K562 (cell line): ENCODE results near the gene BTLA. TPM values are rescaled to one million over a fixed set of nuclear protein-coding genes. Genes with fewer than 3 reads are reported as not detected.
A peak's percentile ranks its signal among the peaks of the same experiment; 100 is the strongest.

Experiments used
- ATAC-seq: fragments of 200-7000 bp; cut with Tn5 transposase; 3 replicates; pipeline ENCODE4 v1.9.1; 2020; ENCODE audit warnings: moderate library complexity
- BruUV-seq: library from RNA; stranded (reverse); fragments of 400-500 nt; replicated peaks from 2 replicates; lab custom pipeline; 2021; lab: Mats Ljungman, UMichigan
- CTCF ChIA-PET: fragments of 300-600 bp; formaldehyde crosslinking; extraction: SDS; loops from one replicate; lab custom pipeline; 2021; ENCODE audit warnings: low intra/inter-chr PET ratio; lab: Yijun Ruan, JAX
- POLR2A ChIA-PET: fragments of 300-600, 350-650 bp; sonication (Branson Sonifier 250); formaldehyde crosslinking; extraction: SDS; loops from one replicate; lab custom pipeline; 2021; ENCODE audit warnings: antibody characterized with exemption, inconsistent platforms; lab: Yijun Ruan, JAX
- DNase-seq, 4 experiments: peaks; one replicate each; pipeline versions ENCODE4 v3.0.0 to v3.0.0-alpha.2; 2011 to 2018; ENCODE audit warnings: low spot score in 3 of 4, mixed read lengths in 3 of 4; ENCODE audit errors: extremely low read depth in 1 of 4
- FAIRE-seq: peaks from 2 replicates; lab custom pipeline; 2011; peaks lifted over from hg19 to GRCh38; lab: Jason Lieb, UNC
- H2AFZ ChIP-seq: 2 replicates; pipeline ENCODE4 v1.6.0; 2011; ENCODE audit warnings: low read depth, low read length, control low read depth, inconsistent platforms
- H3K27ac ChIP-seq: fragments of 200-600 bp; 3 replicates; pipeline ENCODE4 v1.8.0; 2011; ENCODE audit warnings: low read depth, mild to moderate bottlenecking, control low read depth, inconsistent platforms, low read length, moderate library complexity, mixed read lengths; ENCODE audit errors: extremely low read depth
- H3K27me3 ChIP-seq, 2 experiments: fragments of 300-600 bp in 1 of 2; 2 replicates in 1 of 2; 3 replicates in 1 of 2; pipeline versions ENCODE4 v1.6.0 to v1.8.0; 2011; ENCODE audit warnings: inconsistent platforms in 2 of 2, low read length in 2 of 2, mild to moderate bottlenecking in 1 of 2, mixed read lengths in 1 of 2, moderate library complexity in 1 of 2; ENCODE audit not compliant: control insufficient read depth in 2 of 2, insufficient read depth in 2 of 2
- H3K36me3 ChIP-seq: fragments of 300-600 bp; 3 replicates; pipeline ENCODE4 v1.8.0; 2011; ENCODE audit warnings: mild to moderate bottlenecking, low read length, inconsistent platforms; ENCODE audit not compliant: control insufficient read depth, insufficient read depth
- H3K4me1 ChIP-seq, 2 experiments: fragments of 200-600 bp in 1 of 2; replicated peaks in 1 of 2; 2 replicates in 1 of 2; 3 replicates in 1 of 2; pipeline versions ENCODE4 v1.5.1 to v1.8.0; 2011; ENCODE audit warnings: inconsistent platforms in 2 of 2, low read length in 2 of 2, mild to moderate bottlenecking in 1 of 2, mixed read lengths in 1 of 2, moderate library complexity in 1 of 2; ENCODE audit not compliant: control insufficient read depth in 2 of 2, insufficient read depth in 2 of 2
- H3K4me2 ChIP-seq: 2 replicates; pipeline ENCODE4 v1.6.1; 2011; ENCODE audit warnings: low read length, control low read depth, inconsistent platforms, mixed read lengths; ENCODE audit not compliant: insufficient read depth
- H3K4me3 ChIP-seq: fragments of 200-600 bp; sonication (generic), shearing (Covaris generic); 2 replicates; pipeline ENCODE4 v1.5.1; 2016; ENCODE audit warnings: control low read depth, inconsistent platforms
- H3K79me2 ChIP-seq: fragments of 200-600 bp; 3 replicates; pipeline ENCODE4 v1.8.0; 2011; ENCODE audit warnings: low read length, inconsistent platforms; ENCODE audit not compliant: control insufficient read depth, insufficient read depth
- H3K9ac ChIP-seq, 2 experiments: 2 replicates each; pipeline versions ENCODE4 v1.6.0 to v1.6.1; 2011; ENCODE audit warnings: low read depth in 2 of 2, low read length in 2 of 2, control low read depth in 1 of 2, inconsistent platforms in 1 of 2, mild to moderate bottlenecking in 1 of 2, mixed read lengths in 1 of 2; ENCODE audit not compliant: insufficient read depth in 1 of 2
- H3K9me1 ChIP-seq: one replicate; pipeline ENCODE4 v1.6.0; 2011; ENCODE audit warnings: inconsistent platforms, mild to moderate bottlenecking, low read length, moderate library complexity; ENCODE audit not compliant: control insufficient read depth, insufficient read depth
- H3K9me3 ChIP-seq: replicated peaks from 2 replicates; pipeline ENCODE4 v1.5.1; 2011; ENCODE audit warnings: low read depth, low read length, inconsistent platforms; ENCODE audit not compliant: control insufficient read depth, insufficient read depth
- H4K20me1 ChIP-seq: replicated peaks from 2 replicates; pipeline ENCODE4 v1.6.1; 2011; ENCODE audit warnings: low read length, inconsistent platforms, mixed read lengths; ENCODE audit not compliant: control insufficient read depth, insufficient read depth
- CHD7 ChIP-seq: fragments of 200-600 bp; sonication (generic); IDR thresholded peaks from one replicate; pipeline ENCODE4 v1.6.1; 2012; ENCODE audit warnings: mild to moderate bottlenecking, low read depth, low read length, inconsistent platforms
- LEF1 ChIP-seq: fragments of 450-650 bp; IDR thresholded peaks from 2 replicates; pipeline ENCODE4 v1.6.1; 2016; ENCODE audit warnings: mild to moderate bottlenecking
- MEF2D ChIP-seq: conservative IDR thresholded peaks from 2 replicates; pipeline ENCODE4 v1.6.1; 2016; ENCODE audit warnings: low read depth, missing genetic modification characterization, missing compliant biosample characterization
- MLX ChIP-seq, 2 experiments: fragments of 450-650 bp in 1 of 2; sonication (generic) in 1 of 2; formaldehyde crosslinking; conservative IDR thresholded peaks; 2 replicates each; pipeline versions ENCODE4 v1.4.0 to v1.8.1; 2020 to 2022; ENCODE audit warnings: mild to moderate bottlenecking in 1 of 2, missing genetic modification reagents in 1 of 2
- ZNF239 ChIP-seq: fragments of 250-450 bp; sonication (Bioruptor Pico); IDR thresholded peaks from 2 replicates; pipeline ENCODE4 v1.4.0; 2020; ENCODE audit warnings: mild to moderate bottlenecking
- WGBS: fragments of 100-300 bp; shearing (Covaris generic); methylation state at CpG from one replicate; pipeline ENCODE4 v1.1.6; 2016; ENCODE audit warnings: low coverage, mixed read lengths; ENCODE audit not compliant: insufficient coverage; ENCODE audit errors: missing lambda C conversion rate; 5-methylcytosine and 5-hydroxymethylcytosine counted together
- in situ Hi-C: fragments of 300-500 bp; cut with MboI; formaldehyde crosslinking; loops from 4 replicates; pipeline ENCODE4 v1.15.0; 2018; ENCODE audit warnings: inconsistent platforms, mixed read lengths
- intact Hi-C: fragments of 100-400 bp; cut with micrococcal nuclease; formaldehyde crosslinking; loops from 2 replicates; pipeline ENCODE4 v1.14.2; 2022
- polyA plus RNA-seq, 8 experiments: library from polyadenylated mRNA; depleted of rRNA in 4 of 8; stranded (reverse) in 5 of 8; unstranded in 3 of 8; fragments of >200 nt; fragmentation: Nextera tagmentation in 2 of 8; fragmentation: Illumina TruSeq in 1 of 8; extraction: Ambion mirVana in 2 of 8; extraction: Trizol in 1 of 8; gene quantifications; 2 replicates each; pipeline versions ENCODE4 v1.2.1 to v1.2.3, GENCODE V29; 2011 to 2014; ENCODE audit warnings: inconsistent platforms in 1 of 8, missing spikeins in 1 of 8
- total RNA-seq, 7 experiments: library from RNA; depleted of rRNA in 6 of 7; stranded (reverse); fragments of >200 nt in 6 of 7; fragmentation: Illumina TruSeq in 2 of 7; extraction: Trizol in 2 of 7; gene quantifications; 2 replicates each; pipeline versions ENCODE4 v1.2.1 to v1.2.3, GENCODE V29; 2011 to 2021; ENCODE audit warnings: low replicate concordance in 1 of 7

The BTLA gene
- total and polyA plus RNA-seq, 9 of the 15 experiments (the other 6 are each of a cell fraction or from before 2014, with no cell fraction given) = 0.22 TPM; not detected in 8

- H3K9ac ChIP-seq = no peak overlapping the region
- H3K79me2 ChIP-seq = no peaks in the 10 kb centered on the region
- ChIA-PET POLR2A (no interaction called here), CTCF (no interaction called here)
- no peaks in the 10 kb centered on the region for H4K20me1 ChIP-seq
- H3K4me2 ChIP-seq = no peak overlapping the region
- H3K4me3 ChIP-seq = no peak overlapping the region
- H3K27me3 ChIP-seq = no peaks in the 10 kb centered on the region; a peak in 1 of 5 replicates
- 0% methylated on average over 2 of the region's 2 CpGs for WGBS
- TF ChIP-seq MLX (CRISPR knock-in tag; conservative IDR thresholded peaks at IDR 0.05) (no peak), MEF2D (tag) (peak; percentile 68; the same call in 1 of the 2 replicates), CHD7 (no peak), ZNF239 (CRISPR knock-in tag) (no peak), LEF1 (no peak)
- no peaks in the 10 kb centered on the region for H3K9me3 ChIP-seq
- H3K36me3 ChIP-seq = no peaks in the 10 kb centered on the region
- intact Hi-C loops = no loop called here
- no TSS peak for BruUV-seq
- no peak overlapping the region for H3K27ac ChIP-seq
- DNase-seq (no peak), FAIRE-seq (no peak), ATAC-seq (no peak)
- in situ Hi-C loops = no loop called here
- H3K9me1 ChIP-seq = no peaks in the 10 kb centered on the region
- H3K4me1 ChIP-seq = no peaks in the 10 kb centered on the region
- no peak overlapping the region for H2AFZ ChIP-seq
Observed at GRCh38 chr3:112464264-112464663, 35.0 kb downstream of the BTLA start.
